HFFc6 (cell line): Measurements from ENCODE around the gene SH3RF3. TPM values are rescaled to one million over a fixed set of nuclear protein-coding genes. Genes with fewer than 3 reads are reported as not detected.

ENCODE experiments used
- DNase-seq: peaks from one replicate; pipeline ENCODE4 v3.0.0-alpha.2; 2018
- H3K27ac Mint-ChIP-seq: 2 replicates; pipeline ENCODE4 v1.8.0; 2020; ENCODE audit warnings: mild to moderate bottlenecking, mixed read lengths
- H3K27me3 Mint-ChIP-seq: 2 replicates; pipeline ENCODE4 v1.8.0; 2021; ENCODE audit warnings: mild to moderate bottlenecking, moderate library complexity, mixed read lengths; ENCODE audit not compliant: insufficient read depth
- H3K36me3 Mint-ChIP-seq: 2 replicates; pipeline ENCODE4 v1.8.0; 2021; ENCODE audit warnings: low read depth, mixed read lengths
- H3K4me1 Mint-ChIP-seq: 2 replicates; pipeline ENCODE4 v1.8.0; 2020; ENCODE audit warnings: low read depth, mixed read lengths
- H3K4me3 Mint-ChIP-seq: 2 replicates; pipeline ENCODE4 v1.8.0; 2020; ENCODE audit warnings: mild to moderate bottlenecking, moderate library complexity, mixed read lengths
- H3K9me3 Mint-ChIP-seq: 2 replicates; pipeline ENCODE4 v1.8.0; 2020; ENCODE audit warnings: mild to moderate bottlenecking, mixed read lengths
- total RNA-seq, 6 experiments: library from RNA; stranded (reverse); fragmentation: NEBNext Ultra II Directional; extraction: Animal tissue kit (Norgen Biotek cat#: 25700); gene quantifications; 2 replicates in 1 of 6; 3 replicates in 5 of 6; pipeline ENCODE4 v1.2.3, GENCODE V29; 2021
- TF ChIP-seq, protein P1 (sequence below): fragments of 200-600 bp; sonication (generic); IDR thresholded peaks from 2 replicates; pipeline ENCODE4 v1.5.0; 2021; ENCODE audit warnings: antibody characterized with exemption, mild to moderate bottlenecking

SH3RF3 gene
- total RNA-seq, 6 experiments from 2014 or later: 2.4 to 4.4 (median 3.7) TPM

DNA sequence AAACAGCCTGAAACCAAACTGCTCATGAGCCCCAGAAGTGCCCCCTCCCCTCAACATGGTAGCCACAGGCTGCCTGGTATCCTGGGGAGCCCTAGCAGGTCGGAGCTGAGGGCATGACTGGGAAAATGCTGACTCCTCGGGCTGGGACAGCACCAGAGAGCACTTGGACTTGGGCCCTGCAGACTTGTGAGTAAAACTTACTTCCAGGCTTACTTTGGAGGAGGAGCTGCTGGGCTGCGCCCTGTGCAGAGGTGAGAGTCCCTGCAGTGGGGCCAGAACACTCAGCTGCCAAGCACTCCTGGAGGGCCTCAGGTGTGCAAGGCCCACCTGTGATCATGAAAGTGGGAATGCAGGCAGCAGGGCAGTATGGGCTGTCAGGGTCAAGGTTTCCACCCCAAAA is 365.3 kb downstream of the SH3RF3 start:
- no peak overlapping the region for H3K4me3 Mint-ChIP-seq

DNA sequence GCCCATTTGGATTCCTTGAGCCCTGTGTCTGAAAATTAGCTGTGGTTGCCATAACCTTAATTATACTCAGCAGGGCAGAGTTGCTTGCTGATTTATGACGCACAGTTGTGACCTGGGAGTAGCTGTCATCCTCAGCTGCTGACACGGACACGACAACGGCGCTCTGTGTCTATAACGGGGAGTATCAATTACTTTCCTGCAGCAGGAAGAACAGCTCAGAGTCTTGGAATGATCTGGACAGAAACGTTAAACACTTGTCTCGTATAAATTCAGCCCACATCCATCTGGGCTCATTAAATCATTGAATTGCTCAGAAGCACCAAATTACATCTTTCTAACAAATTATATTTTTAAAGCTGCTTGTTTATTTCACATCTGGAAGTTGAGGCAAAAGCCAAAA is 368.5 kb downstream of the SH3RF3 start:
- Mint-ChIP-seq H3K4me1 (peaks cover 25% of the 10 kb centered on the region), H3K36me3 (peaks cover 4% of the 10 kb centered on the region; the same call in 1 of the 2 replicates), H3K4me3 (peak overlapping the region; percentile 54; the same call in 1 of the 2 replicates), H3K9me3 (no peaks in the 10 kb centered on the region), H3K27ac (no peak overlapping the region), H3K27me3 (peaks cover 3% of the 10 kb centered on the region; the same call in 1 of the 2 replicates)
- peak; percentile 68 for DNase-seq
- TF ChIP-seq, protein P1, sequence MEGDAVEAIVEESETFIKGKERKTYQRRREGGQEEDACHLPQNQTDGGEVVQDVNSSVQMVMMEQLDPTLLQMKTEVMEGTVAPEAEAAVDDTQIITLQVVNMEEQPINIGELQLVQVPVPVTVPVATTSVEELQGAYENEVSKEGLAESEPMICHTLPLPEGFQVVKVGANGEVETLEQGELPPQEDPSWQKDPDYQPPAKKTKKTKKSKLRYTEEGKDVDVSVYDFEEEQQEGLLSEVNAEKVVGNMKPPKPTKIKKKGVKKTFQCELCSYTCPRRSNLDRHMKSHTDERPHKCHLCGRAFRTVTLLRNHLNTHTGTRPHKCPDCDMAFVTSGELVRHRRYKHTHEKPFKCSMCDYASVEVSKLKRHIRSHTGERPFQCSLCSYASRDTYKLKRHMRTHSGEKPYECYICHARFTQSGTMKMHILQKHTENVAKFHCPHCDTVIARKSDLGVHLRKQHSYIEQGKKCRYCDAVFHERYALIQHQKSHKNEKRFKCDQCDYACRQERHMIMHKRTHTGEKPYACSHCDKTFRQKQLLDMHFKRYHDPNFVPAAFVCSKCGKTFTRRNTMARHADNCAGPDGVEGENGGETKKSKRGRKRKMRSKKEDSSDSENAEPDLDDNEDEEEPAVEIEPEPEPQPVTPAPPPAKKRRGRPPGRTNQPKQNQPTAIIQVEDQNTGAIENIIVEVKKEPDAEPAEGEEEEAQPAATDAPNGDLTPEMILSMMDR: no peak

More for the DNA sequence above, 365.3 kb downstream of the SH3RF3 start:
- Mint-ChIP-seq H3K9me3 (no peaks in the 10 kb centered on the region), H3K27ac (no peak overlapping the region), H3K36me3 (peaks cover 4% of the 10 kb centered on the region; the same call in 1 of the 2 replicates), H3K4me1 (peaks cover 25% of the 10 kb centered on the region), H3K27me3 (no peaks in the 10 kb centered on the region)
- DNase-seq: no peak
- TF ChIP-seq, protein P1: no peak

DNA sequence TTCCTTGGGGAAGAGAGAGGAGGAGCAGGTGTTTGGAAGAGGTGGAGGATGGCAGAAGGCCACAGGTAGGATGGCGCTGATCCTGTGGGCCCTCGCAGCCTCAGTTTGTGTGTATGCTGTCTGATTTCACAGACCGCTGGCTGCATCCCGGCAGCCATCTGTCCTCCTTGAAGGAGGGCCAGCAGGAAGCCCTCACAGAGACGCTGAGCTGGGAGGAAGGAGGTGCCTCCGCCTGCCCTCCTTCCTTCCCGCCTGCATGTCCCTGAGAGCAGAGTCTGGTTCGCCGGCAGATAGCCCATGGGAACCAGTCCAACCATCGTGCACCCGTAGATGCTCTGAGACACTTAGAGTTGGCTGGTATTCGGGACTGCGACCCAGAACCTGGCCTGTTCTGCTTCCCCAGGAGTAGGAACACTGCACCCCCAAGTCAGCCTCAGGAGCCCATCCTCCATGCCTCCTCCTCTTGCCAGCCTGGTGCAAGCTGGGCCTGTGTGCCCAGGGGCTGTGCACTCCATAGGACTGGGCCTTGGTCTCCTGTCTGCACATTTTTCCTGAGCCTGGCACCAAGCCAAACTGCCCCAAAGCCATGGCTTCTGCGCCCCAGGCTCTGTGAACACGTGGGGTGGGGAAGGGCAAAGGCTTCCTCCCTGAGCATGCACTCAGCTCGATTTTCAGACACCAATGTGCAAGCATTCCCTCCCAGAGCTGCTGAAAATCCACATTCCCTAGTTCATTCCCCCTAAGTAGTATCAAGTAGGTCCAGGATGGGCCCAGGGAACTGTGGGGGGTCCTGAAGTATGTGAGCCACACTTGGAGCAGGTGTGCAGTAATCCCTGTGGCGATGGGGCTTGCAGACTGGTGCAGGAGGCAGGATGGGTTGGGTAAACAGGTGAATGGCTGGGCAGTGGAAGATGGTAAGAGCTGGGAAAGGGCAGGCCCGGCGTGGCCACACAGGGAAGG is 369.2 kb downstream of the SH3RF3 start:
- Mint-ChIP-seq H3K4me1 (peaks cover 25% of the 10 kb centered on the region), H3K27ac (peak overlapping the region; percentile 43; the same call in 1 of the 2 replicates), H3K4me3 (peak overlapping the region; percentile 54; the same call in 1 of the 2 replicates), H3K36me3 (peaks cover 4% of the 10 kb centered on the region; the same call in 1 of the 2 replicates), H3K27me3 (peaks cover 3% of the 10 kb centered on the region; the same call in 1 of the 2 replicates), H3K9me3 (no peaks in the 10 kb centered on the region)
- no peak for DNase-seq
- TF ChIP-seq, protein P1: no peak

DNA sequence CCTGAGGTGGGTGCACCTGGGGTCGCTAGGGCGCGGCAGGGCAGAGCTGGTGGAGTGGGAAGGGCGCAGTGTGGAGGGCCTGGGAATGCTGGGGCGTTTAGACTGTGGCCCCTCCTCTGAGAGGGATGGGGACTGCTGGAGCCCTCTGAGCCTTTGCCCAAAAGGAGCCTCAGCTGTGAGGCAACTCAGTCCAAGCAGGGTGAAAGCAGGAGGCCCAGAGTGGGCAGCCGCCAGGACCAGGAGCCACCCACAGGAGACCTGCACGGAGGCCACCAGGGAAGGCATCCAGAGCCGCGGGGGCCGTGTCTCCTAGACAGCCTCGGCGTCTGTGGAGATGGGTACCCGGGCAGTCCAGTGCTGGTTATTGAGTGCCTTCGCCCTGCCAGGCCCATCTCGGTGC is 369.9 kb downstream of the SH3RF3 start:
- Mint-ChIP-seq H3K4me1 (peaks cover 25% of the 10 kb centered on the region), H3K27me3 (peaks cover 3% of the 10 kb centered on the region; the same call in 1 of the 2 replicates), H3K9me3 (no peaks in the 10 kb centered on the region), H3K4me3 (no peak overlapping the region), H3K27ac (no peak overlapping the region), H3K36me3 (peaks cover 4% of the 10 kb centered on the region; the same call in 1 of the 2 replicates)
- TF ChIP-seq, protein P1: no peak
- no peak for DNase-seq

DNA sequence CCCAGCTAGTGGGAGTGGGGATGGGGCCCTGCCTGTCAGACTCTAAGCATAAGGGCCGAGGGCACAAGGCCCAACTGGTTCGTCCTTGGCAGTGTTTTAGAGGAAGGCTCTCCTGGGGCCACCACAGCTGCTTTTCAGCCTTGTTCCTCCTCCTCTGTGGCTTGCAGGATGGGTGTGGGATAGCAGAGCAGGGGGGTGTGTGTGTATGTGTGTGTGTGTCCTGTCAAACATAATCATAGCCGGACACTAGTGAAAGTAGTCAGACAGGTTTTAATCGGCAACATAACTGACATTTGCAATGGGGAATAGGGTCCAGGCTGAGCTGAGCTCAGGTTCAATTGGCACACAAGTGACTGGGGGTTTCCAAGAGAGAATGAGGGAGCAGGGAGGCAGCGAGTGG is 370.6 kb downstream of the SH3RF3 start:
- Mint-ChIP-seq H3K36me3 (peaks cover 4% of the 10 kb centered on the region; the same call in 1 of the 2 replicates), H3K27ac (no peak overlapping the region), H3K9me3 (no peaks in the 10 kb centered on the region), H3K4me3 (no peak overlapping the region), H3K4me1 (peaks cover 25% of the 10 kb centered on the region), H3K27me3 (peaks cover 3% of the 10 kb centered on the region; the same call in 1 of the 2 replicates)
- no peak for DNase-seq
- TF ChIP-seq, protein P1: no peak
